Memory B cell (primary cell): ENCODE measurements around the gene ALAS2.
"Not testable (repeated sequence)": the region's sequence is repeated elsewhere in the genome, so short reads cannot be mapped to it uniquely, and the experiment has no call there.

Experiments
- ATAC-seq: fragments of 150-1000 bp; cut with Tn5 transposase; 2 replicates; pipeline ENCODE4 v1.10.0; 2021; ENCODE audit warnings: low read depth, mild to moderate bottlenecking, moderate library complexity
- DNase-seq, 2 donors: peaks; one replicate each; pipeline ENCODE4 v3.0.0; 2022; ENCODE audit warnings: low spot score in 2 of 2
- H3K27ac Mint-ChIP-seq: one replicate; pipeline ENCODE4 v1.8.0; 2022; ENCODE audit warnings: mild to moderate bottlenecking, moderate library complexity, mixed read lengths
- H3K27me3 Mint-ChIP-seq: one replicate; pipeline ENCODE4 v1.8.0; 2022; ENCODE audit warnings: mixed read lengths
- H3K36me3 Mint-ChIP-seq: one replicate; pipeline ENCODE4 v1.8.0; 2022; ENCODE audit warnings: mild to moderate bottlenecking, mixed read lengths
- H3K4me1 Mint-ChIP-seq: one replicate; pipeline ENCODE4 v1.8.0; 2022; ENCODE audit warnings: mixed read lengths
- H3K4me3 Mint-ChIP-seq: one replicate; pipeline ENCODE4 v1.8.0; 2022; ENCODE audit warnings: mild to moderate bottlenecking, moderate library complexity, mixed read lengths
- H3K9me3 Mint-ChIP-seq: one replicate; pipeline ENCODE4 v1.8.0; 2022; ENCODE audit warnings: mixed read lengths

The ALAS2 gene

GRCh38 chrX:55030271-55031205 is at the start of gene ALAS2:
ALAS2 (minus strand) TSS chrX:55030977; CDS start chrX:55026000, 4,977 bp downstream.
- Mint-ChIP-seq H3K4me1 (no peaks in the 10 kb centered on the region), H3K27ac (no peak within 1 kb of the TSS), H3K36me3 (peaks cover 7% of the 10 kb centered on the region), H3K27me3 (no peaks in the 10 kb centered on the region), H3K9me3 (no peaks in the 10 kb centered on the region), H3K4me3 (no peak within 1 kb of the TSS)
- DNase-seq (no peak), ATAC-seq (no peak)

GRCh38 chrX:55074851-55075467 is 44.2 kb upstream of the ALAS2 start, which contains the start of gene PAGE2B:
PAGE2B (plus strand) TSS chrX:55075030; CDS start chrX:55076042, 1,012 bp downstream.
- Mint-ChIP-seq H3K4me1 (no peaks in the 10 kb centered on the region), H3K27ac (no peak within 1 kb of the TSS), H3K9me3 (no peaks in the 10 kb centered on the region), H3K27me3 (peaks cover 2% of the 10 kb centered on the region), H3K4me3 (no peak within 1 kb of the TSS), H3K36me3 (peaks cover 3% of the 10 kb centered on the region)
- DNase-seq, result no peak
- no peak for ATAC-seq

- Mint-ChIP-seq H3K9me3 (peaks cover 3% of the 10 kb centered on the region), H3K27ac (no peak overlapping the region), H3K36me3 (peaks cover 4% of the 10 kb centered on the region), H3K4me1 (no peaks in the 10 kb centered on the region), H3K4me3 (no peak overlapping the region), H3K27me3 (peaks cover 2% of the 10 kb centered on the region)
- ATAC-seq, result no peak
- DNase-seq, result no peak
Observed at GRCh38 chrX:55072286-55072685, 41.5 kb upstream of the ALAS2 start.

- H3K27me3 Mint-ChIP-seq, H3K4me1 Mint-ChIP-seq, H3K4me3 Mint-ChIP-seq, H3K27ac Mint-ChIP-seq, DNase-seq, ATAC-seq, H3K36me3 Mint-ChIP-seq, H3K9me3 Mint-ChIP-seq: not testable (repeated sequence)
Observed at GRCh38 chrX:55067180-55067579, 36.4 kb upstream of the ALAS2 start.

GRCh38 chrX:55057675-55058249 is 27.0 kb upstream of the ALAS2 start:
- H3K9me3 Mint-ChIP-seq, result no peaks in the 10 kb centered on the region
- DNase-seq, result peak; percentile 16 to 24
- no peak overlapping the region for H3K27ac Mint-ChIP-seq
- peak; percentile 64 for ATAC-seq
- H3K36me3 Mint-ChIP-seq, result no peaks in the 10 kb centered on the region
- H3K4me3 Mint-ChIP-seq, result peak overlapping the region; percentile 70
- H3K27me3 Mint-ChIP-seq, result peaks cover 1% of the 10 kb centered on the region
- peaks cover 11% of the 10 kb centered on the region for H3K4me1 Mint-ChIP-seq

- DNase-seq, result no peak
- Mint-ChIP-seq H3K27me3 (peaks cover 1% of the 10 kb centered on the region), H3K36me3 (no peaks in the 10 kb centered on the region), H3K9me3 (no peaks in the 10 kb centered on the region), H3K4me3 (peak overlapping the region; percentile 70), H3K4me1 (peaks cover 11% of the 10 kb centered on the region), H3K27ac (no peak overlapping the region)
- peak; percentile 41 for ATAC-seq
Observed at GRCh38 chrX:55056820-55057674, 26.3 kb upstream of the ALAS2 start.

- not testable (repeated sequence) for ATAC-seq, H3K36me3 Mint-ChIP-seq, H3K27me3 Mint-ChIP-seq, H3K4me1 Mint-ChIP-seq, H3K4me3 Mint-ChIP-seq, H3K27ac Mint-ChIP-seq, H3K9me3 Mint-ChIP-seq, DNase-seq
Observed at GRCh38 chrX:55050599-55050998, 19.8 kb upstream of the ALAS2 start.

- Mint-ChIP-seq H3K27me3 (no peaks in the 10 kb centered on the region), H3K9me3 (no peaks in the 10 kb centered on the region), H3K27ac (no peak overlapping the region), H3K4me3 (no peak overlapping the region), H3K36me3 (no peaks in the 10 kb centered on the region), H3K4me1 (no peaks in the 10 kb centered on the region)
- no peak for ATAC-seq
- no peak for DNase-seq
Observed at GRCh38 chrX:55041514-55041913, 10.7 kb upstream of the ALAS2 start.

- Mint-ChIP-seq H3K9me3 (no peaks in the 10 kb centered on the region), H3K36me3 (peaks cover 2% of the 10 kb centered on the region), H3K4me1 (no peaks in the 10 kb centered on the region), H3K27me3 (no peaks in the 10 kb centered on the region), H3K27ac (no peak overlapping the region), H3K4me3 (no peak overlapping the region)
- no peak for ATAC-seq
- DNase-seq, result no peak
Observed at GRCh38 chrX:55039471-55039870, 8.7 kb upstream of the ALAS2 start.

GRCh38 chrX:55033429-55033828 is 2.7 kb upstream of the ALAS2 start:
- Mint-ChIP-seq H3K9me3 (no peaks in the 10 kb centered on the region), H3K4me3 (no peak overlapping the region), H3K4me1 (no peaks in the 10 kb centered on the region), H3K27me3 (no peaks in the 10 kb centered on the region), H3K36me3 (peaks cover 2% of the 10 kb centered on the region), H3K27ac (no peak overlapping the region)
- DNase-seq, result no peak
- ATAC-seq, result no peak

- Mint-ChIP-seq H3K27me3 (no peaks in the 10 kb centered on the region), H3K4me3 (no peak overlapping the region), H3K4me1 (no peaks in the 10 kb centered on the region), H3K36me3 (peaks cover 8% of the 10 kb centered on the region), H3K27ac (no peak overlapping the region), H3K9me3 (no peaks in the 10 kb centered on the region)
- no peak for DNase-seq
- no peak for ATAC-seq
Observed at GRCh38 chrX:55029291-55029690, 1.5 kb downstream of the ALAS2 start.

- H3K27me3 Mint-ChIP-seq, result no peaks in the 10 kb centered on the region
- DNase-seq, result no peak
- ATAC-seq, result no peak
- H3K4me1 Mint-ChIP-seq, result no peaks in the 10 kb centered on the region
- peaks cover 8% of the 10 kb centered on the region for H3K36me3 Mint-ChIP-seq
- no peak overlapping the region for H3K27ac Mint-ChIP-seq
- no peaks in the 10 kb centered on the region for H3K9me3 Mint-ChIP-seq
- H3K4me3 Mint-ChIP-seq, result no peak overlapping the region
Observed at GRCh38 chrX:55028611-55029010, 2.2 kb downstream of the ALAS2 start.

- Mint-ChIP-seq H3K36me3 (peaks cover 8% of the 10 kb centered on the region), H3K9me3 (no peaks in the 10 kb centered on the region), H3K27ac (no peak overlapping the region), H3K4me3 (no peak overlapping the region), H3K4me1 (no peaks in the 10 kb centered on the region), H3K27me3 (no peaks in the 10 kb centered on the region)
- DNase-seq (no peak), ATAC-seq (no peak)
Observed at GRCh38 chrX:55028040-55028439, 2.7 kb downstream of the ALAS2 start.
